ENCODE results near the gene PAK1.

The PAK1 gene

GRCh38 chr11:77300028-77300427 is 173.9 kb downstream of the PAK1 start:
- DNase-seq, result peak; percentile 14

GRCh38 chr11:77299528-77299993 is 174.3 kb downstream of the PAK1 start:
- peak; percentile 24 for DNase-seq

- no peak for DNase-seq
These were observed 179.9 kb downstream of the PAK1 start for GRCh38 chr11:77294040-77294439.

- DNase-seq, result no peak
These were observed 184.2 kb downstream of the PAK1 start for GRCh38 chr11:77289737-77290136.

GRCh38 chr11:77287615-77288273 is 186.2 kb downstream of the PAK1 start:
- peak; percentile 19 for DNase-seq

GRCh38 chr11:77287136-77287535 is 186.8 kb downstream of the PAK1 start:
- no peak for DNase-seq

- no peak for DNase-seq
These were observed 189.1 kb downstream of the PAK1 start for GRCh38 chr11:77284476-77285468.

- DNase-seq, result no peak
These were observed 190.8 kb downstream of the PAK1 start for GRCh38 chr11:77283101-77283500.

GRCh38 chr11:77278595-77279506 is 195.0 kb downstream of the PAK1 start:
- DNase-seq, result no peak

- no peak for DNase-seq
These were observed 197.6 kb downstream of the PAK1 start for GRCh38 chr11:77276271-77276670.
